ENCODE measurements around the gene NDUFS2. TPM values are rescaled to one million over a fixed set of nuclear protein-coding genes. Genes with fewer than 3 reads are reported as not detected.
A peak's percentile ranks its signal among the peaks of the same experiment; 100 is the strongest.

Gene NDUFS2
- total RNA-seq, 4 donors from 2014 or later, result 82.6 to 209 (median 144) TPM

DNA sequence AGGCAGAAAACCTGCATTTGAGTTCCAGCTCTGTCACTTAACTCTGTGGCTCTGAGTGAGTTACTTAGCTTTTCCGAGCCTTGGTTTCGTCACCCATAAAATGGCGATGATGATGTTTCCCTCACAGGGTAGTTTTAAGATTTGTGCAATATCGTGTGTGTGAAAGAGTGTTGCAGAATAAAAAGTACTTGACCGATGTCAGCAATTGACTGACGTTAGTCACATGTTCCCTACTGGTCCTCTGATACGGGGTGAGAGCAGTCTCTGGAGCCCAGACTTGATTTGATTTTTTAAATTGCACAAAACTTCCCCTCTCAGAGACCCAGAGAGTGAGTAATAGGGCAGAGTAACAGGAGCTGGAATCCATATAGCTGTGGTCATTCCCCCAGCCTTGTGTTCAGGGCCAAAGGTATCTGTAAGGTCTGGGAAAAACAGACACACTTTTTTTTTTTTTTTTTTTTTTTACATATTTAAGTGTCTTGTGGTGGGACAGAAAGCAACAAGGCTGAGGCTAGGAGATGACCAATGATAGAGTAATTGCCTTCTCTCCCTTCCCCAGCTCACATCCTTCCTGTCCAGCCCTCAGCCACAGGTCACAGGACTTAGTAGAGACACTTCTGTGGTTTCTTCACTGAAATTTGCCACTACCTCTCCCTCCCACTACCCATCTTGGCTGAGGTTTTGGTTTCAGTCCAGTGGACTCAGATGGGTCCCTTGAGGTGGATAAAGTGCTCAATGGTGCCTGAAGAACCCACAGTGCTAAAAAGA, 15.0 kb downstream of the NDUFS2 start:
- Histone ChIP-seq H3K36me3 (peaks cover 0 to 26% (median 13%) of the 10 kb centered on the region in 4 donors), H3K4me1 (peaks cover 0 to 3% (median 0%) of the 10 kb centered on the region in 4 donors), H3K27me3 (no peaks in the 10 kb centered on the region), H3K27ac (peak overlapping the region; percentile 61 to 74 (median 68)), H3K9me3 (no peaks in the 10 kb centered on the region), H3K4me3 (peak overlapping the region in 1 of 4 donors; percentile 36)
- in situ Hi-C loops (cut with MboI; ENCODE audit: low pct_ligation_motif_present in 1 of 4, low pct_unique_long_range_greater_than_20kb in 1 of 4, low sequenced_read_pairs in 3 of 4), result loop anchor here in 1 of 4 donors (25.0 kb wide), 1 partner anchor 170 kb away; no protein-coding TSS in a partner anchor
- peak in 1 of 3 donors; percentile 17 for TF ChIP-seq POLR2AphosphoS5 (IDR thresholded peaks at IDR 0.05)
- no peak for TF ChIP-seq EP300 (IDR thresholded peaks at IDR 0.05; ENCODE audit: low read depth)
- no peak for TF ChIP-seq POLR2A (IDR thresholded peaks at IDR 0.05)
- intact Hi-C loops (cut with DNase I; ENCODE audit: low total_unique reads), result no loop called here
- 56 to 58% methylated on average over 5 to 7 of the region's 7 CpGs for WGBS, 2 donors (ENCODE audit: low coverage in 1 of 2)
- no peak for DNase-seq

DNA sequence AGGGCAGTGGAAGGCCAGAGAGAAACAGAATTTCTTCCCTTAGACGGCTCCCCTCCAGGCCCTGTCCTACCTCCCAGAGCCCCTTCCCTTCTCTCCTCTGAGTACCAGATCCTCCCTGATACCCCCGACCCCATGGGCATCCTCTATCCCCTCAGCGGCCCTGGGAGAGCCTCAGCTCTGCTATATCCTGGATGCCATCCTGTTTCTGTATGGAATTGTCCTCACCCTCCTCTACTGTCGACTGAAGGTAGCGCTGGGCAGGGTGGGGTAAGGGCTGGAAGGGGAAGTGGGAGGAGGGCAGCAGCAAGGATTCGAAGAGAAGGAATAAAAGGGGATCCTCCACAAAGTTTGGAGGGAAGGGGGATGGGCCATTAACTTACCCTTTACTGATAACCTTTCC, 15.7 kb downstream of the NDUFS2 start:
- peak overlapping the region; percentile 29 to 74 (median 68) for H3K27ac ChIP-seq
- no peaks in the 10 kb centered on the region for H3K27me3 ChIP-seq
- no peak for TF ChIP-seq POLR2A (IDR thresholded peaks at IDR 0.05)
- no peak for TF ChIP-seq POLR2AphosphoS5 (IDR thresholded peaks at IDR 0.05)
- no peak for TF ChIP-seq EP300 (IDR thresholded peaks at IDR 0.05; ENCODE audit: low read depth)
- no peak for TF ChIP-seq CTCF (IDR thresholded peaks at IDR 0.05)
- peaks cover 0 to 3% (median 0%) of the 10 kb centered on the region in 4 donors for H3K4me1 ChIP-seq
- no peaks in the 10 kb centered on the region for H3K9me3 ChIP-seq
- peaks cover 0 to 19% (median 9%) of the 10 kb centered on the region in 4 donors for H3K36me3 ChIP-seq
- in situ Hi-C loops (cut with MboI; ENCODE audit: low pct_ligation_motif_present in 1 of 4, low pct_unique_long_range_greater_than_20kb in 1 of 4, low sequenced_read_pairs in 3 of 4) (loop anchor here in 1 of 4 donors (25.0 kb wide), 1 partner anchor 169 kb away; no protein-coding TSS in a partner anchor), intact Hi-C loops (cut with DNase I; ENCODE audit: low total_unique reads) (no loop called here)
- WGBS, 2 donors (ENCODE audit: low coverage in 1 of 2), result 58 to 80% methylated on average over 4 to 6 of the region's 6 CpGs
- H3K4me3 ChIP-seq, result peak overlapping the region in 1 of 4 donors; percentile 14
- DNase-seq, result no peak

DNA sequence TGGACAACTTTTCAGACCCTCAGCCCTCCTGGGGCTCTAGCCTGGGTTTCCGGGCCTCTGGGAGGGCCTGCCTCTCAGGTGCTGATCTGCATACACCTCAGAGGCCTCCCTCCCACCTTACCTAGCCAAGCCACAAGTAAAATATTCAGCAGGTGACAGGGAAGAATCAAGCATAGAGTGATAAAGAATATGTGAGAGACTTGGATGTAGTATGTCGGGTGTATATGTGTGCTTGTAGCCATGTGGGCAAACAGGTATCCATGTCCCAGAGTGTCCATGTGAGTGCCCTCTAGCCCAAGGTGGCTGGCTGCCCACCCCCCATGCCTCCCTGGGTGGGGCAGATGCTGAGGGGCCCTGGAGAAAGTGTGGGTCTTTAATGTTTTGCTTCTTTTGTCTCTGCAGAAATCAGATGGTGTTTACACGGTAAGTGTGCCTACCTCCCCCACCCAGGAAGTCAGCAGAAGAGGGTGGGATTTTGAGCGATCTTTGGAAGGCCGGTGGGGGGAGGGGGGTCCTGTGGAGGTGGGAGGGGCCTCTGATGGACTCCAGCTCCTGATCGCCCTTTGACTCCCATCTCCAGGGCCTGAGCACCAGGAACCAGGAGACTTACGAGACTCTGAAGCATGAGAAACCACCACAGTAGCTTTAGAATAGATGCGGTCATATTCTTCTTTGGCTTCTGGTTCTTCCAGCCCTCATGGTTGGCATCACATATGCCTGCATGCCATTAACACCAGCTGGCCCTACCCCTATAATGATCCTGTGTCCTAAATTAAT, 16.3 kb downstream of the NDUFS2 start:
- no peak for DNase-seq
- H3K27ac ChIP-seq, result peak overlapping the region in 2 of 4 donors; percentile 8 to 66
- in situ Hi-C loops (cut with MboI; ENCODE audit: low pct_ligation_motif_present in 1 of 4, low pct_unique_long_range_greater_than_20kb in 1 of 4, low sequenced_read_pairs in 3 of 4) (loop anchor here in 1 of 4 donors (25.0 kb wide), 1 partner anchor 169 kb away; no protein-coding TSS in a partner anchor), intact Hi-C loops (cut with DNase I; ENCODE audit: low total_unique reads) (no loop called here)
- 72% methylated on average over 8 of the region's 8 CpGs; no CpG with 5 or more reads in 1 of the 2 donors for WGBS, 2 donors (ENCODE audit: low coverage in 1 of 2)
- H3K36me3 ChIP-seq, result peaks cover 0 to 12% (median 6%) of the 10 kb centered on the region in 4 donors
- H3K4me1 ChIP-seq, result peaks cover 0 to 3% (median 0%) of the 10 kb centered on the region in 4 donors
- H3K4me3 ChIP-seq, result no peak overlapping the region
- no peaks in the 10 kb centered on the region for H3K27me3 ChIP-seq
- H3K9me3 ChIP-seq, result no peaks in the 10 kb centered on the region
- no peak for TF ChIP-seq POLR2A (IDR thresholded peaks at IDR 0.05)
- no peak for TF ChIP-seq POLR2AphosphoS5 (IDR thresholded peaks at IDR 0.05)
- TF ChIP-seq EP300 (IDR thresholded peaks at IDR 0.05; ENCODE audit: low read depth), result no peak
- TF ChIP-seq CTCF (IDR thresholded peaks at IDR 0.05), result no peak

DNA sequence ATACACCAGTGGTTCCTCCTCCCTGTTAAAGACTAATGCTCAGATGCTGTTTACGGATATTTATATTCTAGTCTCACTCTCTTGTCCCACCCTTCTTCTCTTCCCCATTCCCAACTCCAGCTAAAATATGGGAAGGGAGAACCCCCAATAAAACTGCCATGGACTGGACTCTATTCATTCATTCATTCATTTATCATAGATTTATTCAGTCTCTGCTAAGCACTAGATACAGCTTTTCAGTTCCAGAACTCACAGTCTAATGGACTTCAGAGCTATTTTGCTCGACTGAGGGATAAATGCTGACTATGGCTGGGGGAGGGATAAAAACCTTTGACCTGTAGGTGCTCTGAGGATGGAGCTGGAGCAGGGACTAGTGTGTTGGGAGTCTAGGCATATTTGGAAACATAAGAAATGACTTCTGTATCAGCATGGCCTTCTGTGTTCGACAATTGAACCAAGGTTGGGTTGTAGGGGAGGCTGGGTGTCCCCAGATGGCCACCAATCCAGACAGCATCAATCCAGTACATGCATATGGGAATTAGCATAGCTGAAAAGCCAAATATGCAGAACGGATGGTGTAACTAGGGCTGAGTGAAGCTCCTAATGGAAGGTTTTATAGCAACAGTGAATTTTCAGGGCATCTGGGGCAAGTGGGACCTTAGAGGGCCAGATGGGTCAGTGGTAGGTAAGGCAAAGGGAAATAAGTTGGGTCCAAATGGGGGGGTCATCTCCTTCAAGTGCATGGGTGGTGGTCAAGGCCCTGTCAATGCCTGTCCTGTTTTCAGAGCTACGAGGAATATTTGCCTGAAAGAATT, 17.1 kb downstream of the NDUFS2 start:
- H3K4me1 ChIP-seq, result peaks cover 0 to 3% (median 0%) of the 10 kb centered on the region in 4 donors
- TF ChIP-seq EP300 (IDR thresholded peaks at IDR 0.05; ENCODE audit: low read depth), result no peak
- no peak for TF ChIP-seq POLR2A (IDR thresholded peaks at IDR 0.05)
- TF ChIP-seq POLR2AphosphoS5 (IDR thresholded peaks at IDR 0.05), result no peak
- TF ChIP-seq CTCF (IDR thresholded peaks at IDR 0.05), result no peak
- no peaks in the 10 kb centered on the region for H3K27me3 ChIP-seq
- no peak for DNase-seq
- no peaks in the 10 kb centered on the region for H3K9me3 ChIP-seq
- H3K27ac ChIP-seq, result no peak overlapping the region
- WGBS, 2 donors (ENCODE audit: low coverage in 1 of 2), result 83 to 89% methylated on average over 2 to 5 of the region's 5 CpGs
- no peak overlapping the region for H3K4me3 ChIP-seq
- intact Hi-C loops (cut with DNase I; ENCODE audit: low total_unique reads) (no loop called here), in situ Hi-C loops (cut with MboI; ENCODE audit: low pct_ligation_motif_present in 1 of 4, low pct_unique_long_range_greater_than_20kb in 1 of 4, low sequenced_read_pairs in 3 of 4) (loop anchor here in 1 of 4 donors (25.0 kb wide), 1 partner anchor 168 kb away; no protein-coding TSS in a partner anchor)
- H3K36me3 ChIP-seq, result peaks cover 0 to 5% (median 2%) of the 10 kb centered on the region in 4 donors
